SK-N-SH treated with all-trans-retinoic acid at 6 μM for 48 hours (cell line): ENCODE data around the gene RAB3A.

Source experiments
- CREB5 ChIP-seq: fragments of 250-450 bp; sonication (Bioruptor Pico); IDR thresholded peaks from 2 replicates; pipeline ENCODE4 v1.5.1; 2020; ENCODE audit warnings: low read depth, mild to moderate bottlenecking, moderate library complexity
- CSRNP3 ChIP-seq: fragments of 250-450 bp; sonication (Bioruptor Pico); IDR thresholded peaks from 2 replicates; pipeline ENCODE4 v1.5.1; 2021; ENCODE audit warnings: mild to moderate bottlenecking, moderate library complexity
- ESRRG ChIP-seq: fragments of 250-450 bp; sonication (Bioruptor Pico); IDR thresholded peaks from 2 replicates; pipeline ENCODE4 v1.6.1; 2021; ENCODE audit warnings: mild to moderate bottlenecking
- ISL1 ChIP-seq: fragments of 250-450 bp; sonication (Bioruptor Pico); IDR thresholded peaks from 2 replicates; pipeline ENCODE4 v2.1.2; 2022; ENCODE audit warnings: mild to moderate bottlenecking, moderate library complexity
- PATZ1 ChIP-seq: fragments of 250-450 bp; sonication (Bioruptor Pico); IDR thresholded peaks from 2 replicates; pipeline ENCODE4 v1.8.0; 2020; ENCODE audit warnings: mild to moderate bottlenecking, moderate library complexity, borderline replicate concordance
- ZC3H10 ChIP-seq: fragments of 250-450 bp; sonication (Bioruptor Pico); IDR thresholded peaks from 2 replicates; pipeline ENCODE4 v1.5.1; 2021; ENCODE audit warnings: mild to moderate bottlenecking, moderate library complexity
- ZFP30 ChIP-seq: fragments of 450-650 bp; formaldehyde crosslinking; IDR thresholded peaks from 2 replicates; pipeline ENCODE4 v1.5.0; 2022; ENCODE audit warnings: mild to moderate bottlenecking, moderate library complexity

GRCh38 chr19:18229474-18229873, 25.6 kb upstream of the RAB3A start:
- TF ChIP-seq ZC3H10 (no peak), PATZ1 (no peak), ISL1 (CRISPR knock-in tag) (no peak), CSRNP3 (CRISPR knock-in tag) (no peak), CREB5 (CRISPR knock-in tag) (no peak), ZFP30 (CRISPR knock-in tag) (no peak), ESRRG (CRISPR knock-in tag) (no peak)
